VCaP (cell line): Measurements from ENCODE around the gene GSK3A.
A peak's percentile ranks its signal among the peaks of the same experiment; 100 is the strongest.

Source experiments
- H3K27ac ChIP-seq: fragments of 450-650 bp; 2 replicates; pipeline ENCODE4 v1.5.1; 2017
- CTCF ChIP-seq: fragments of 450-650 bp; conservative IDR thresholded peaks from 2 replicates; pipeline ENCODE4 v1.5.1; 2017; ENCODE audit warnings: mild to moderate bottlenecking, moderate library complexity

Gene GSK3A

GRCh38 chr19:42279902-42280814, 37.8 kb upstream of the GSK3A start:
- H3K27ac ChIP-seq = peak overlapping the region; percentile 87
- TF ChIP-seq CTCF = peak; percentile 94

GRCh38 chr19:42279155-42279901, 36.9 kb upstream of the GSK3A start:
- peak overlapping the region; percentile 87 for H3K27ac ChIP-seq

GRCh38 chr19:42278452-42279154, 36.2 kb upstream of the GSK3A start:
- peak overlapping the region; percentile 87 for H3K27ac ChIP-seq
- no peak for TF ChIP-seq CTCF

More at GRCh38 chr19:42279155-42279901, 36.9 kb upstream of the GSK3A start:
- no peak for TF ChIP-seq CTCF

GRCh38 chr19:42277821-42278451, 35.5 kb upstream of the GSK3A start:
- H3K27ac ChIP-seq = no peak overlapping the region; the same call in 1 of the 2 replicates
- TF ChIP-seq CTCF = no peak

- no peak overlapping the region for H3K27ac ChIP-seq
- no peak for TF ChIP-seq CTCF
These were observed 34.4 kb upstream of the GSK3A start for GRCh38 chr19:42276821-42277220.

- no peak for TF ChIP-seq CTCF
- no peak overlapping the region for H3K27ac ChIP-seq
These were observed 33.9 kb upstream of the GSK3A start for GRCh38 chr19:42276284-42276683.
